NCI-H2107 treated with DMSO at 0.1 percent for 48 hours (cell line): Measurements from ENCODE around the gene EMP3.
"Not testable (repeated sequence)": the region's sequence is repeated elsewhere in the genome, so short reads cannot be mapped to it uniquely, and the experiment has no call there.

ENCODE experiments used
- DNase-seq: peaks from one replicate; lab custom pipeline; 2025; ENCODE audit not compliant: unreplicated experiment; lab: John Stamatoyannopoulos, UW

The EMP3 gene

GRCh38 chr19:48346191-48346590 lies 20.8 kb downstream of the EMP3 start:
- no peak for DNase-seq

DNA sequence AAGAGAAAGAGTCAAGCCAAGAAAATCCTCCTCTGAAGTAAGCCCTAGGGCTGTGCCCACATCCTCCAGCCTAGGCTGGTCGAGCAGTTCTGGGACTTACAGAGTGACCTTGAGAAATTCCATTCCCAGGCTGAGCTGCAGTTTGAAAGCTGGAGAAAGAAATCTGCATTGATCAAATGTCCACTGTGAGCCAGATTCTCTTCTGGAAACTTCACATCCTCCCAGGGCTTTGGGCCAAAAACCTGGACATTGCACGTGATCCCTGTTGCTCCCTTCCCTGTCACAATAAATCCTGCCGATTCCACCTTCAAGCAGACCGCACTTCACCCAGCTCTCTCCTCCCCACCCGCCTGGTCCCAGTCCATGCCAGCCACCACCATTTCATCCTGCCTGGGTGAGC lies 22.7 kb downstream of the EMP3 start:
- no peak for DNase-seq

DNA sequence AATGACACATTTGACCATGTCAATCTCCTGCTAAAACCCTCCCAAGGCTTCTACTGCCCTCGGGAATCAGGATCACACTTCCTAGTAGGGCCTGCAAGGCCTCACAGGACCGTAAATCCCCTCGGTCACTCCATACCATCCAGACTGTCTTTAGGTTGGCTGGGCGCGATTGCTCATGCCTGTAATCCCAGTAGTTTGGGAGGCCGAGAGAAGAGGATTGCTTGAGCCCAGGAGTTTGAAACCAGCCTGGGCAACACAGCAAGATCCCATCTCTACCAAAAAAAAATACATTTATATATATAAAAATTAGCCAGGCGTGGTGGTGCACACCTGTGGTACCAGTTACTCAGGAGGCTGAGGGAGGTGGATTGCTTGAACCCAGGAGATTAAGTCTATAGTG lies 23.4 kb downstream of the EMP3 start:
- no peak for DNase-seq

DNA sequence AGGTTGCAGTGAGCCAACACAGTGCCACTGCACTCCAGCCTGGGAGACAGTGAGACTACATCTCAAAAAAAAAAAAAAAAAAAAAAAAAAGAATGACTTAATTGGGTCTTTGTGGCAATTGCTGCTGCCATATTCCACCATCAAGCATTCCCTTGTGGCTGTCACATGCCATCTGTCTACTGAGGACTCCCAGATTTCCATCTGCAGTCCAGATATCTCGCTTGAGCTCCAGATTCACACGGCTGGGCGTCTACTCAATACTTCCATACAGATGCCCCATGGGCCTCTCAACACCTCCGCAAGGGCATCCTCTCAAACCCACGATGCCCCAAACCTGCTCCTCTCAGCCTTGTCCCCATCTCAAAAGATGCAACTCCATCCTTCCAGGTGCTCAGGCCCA lies 25.5 kb downstream of the EMP3 start:
- no peak for DNase-seq

GRCh38 chr19:48351341-48351752 lies 26.0 kb downstream of the EMP3 start:
- peak; percentile 19 for DNase-seq

DNA sequence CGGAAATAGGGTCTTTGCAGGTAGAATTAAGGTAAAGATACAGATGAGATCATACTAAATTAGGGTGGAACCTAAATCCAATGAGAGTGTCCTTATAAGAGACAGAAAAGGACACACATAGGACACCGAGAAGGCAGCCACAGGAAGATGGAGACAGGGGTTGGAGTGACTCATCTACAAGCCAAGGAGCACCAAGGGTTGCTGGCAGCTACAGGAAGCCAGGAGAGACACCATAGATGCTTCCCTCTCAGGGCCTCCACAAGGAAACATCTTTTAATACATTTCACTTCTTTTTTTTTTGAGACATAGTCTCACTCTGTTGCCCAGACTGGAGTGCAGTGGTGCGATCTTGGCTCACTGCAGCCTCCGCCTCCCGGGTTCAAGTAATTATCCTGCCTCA lies 28.3 kb downstream of the EMP3 start:
- no peak for DNase-seq

- no peak for DNase-seq
Measured at GRCh38 chr19:48354332-48354992, 29.1 kb downstream of the EMP3 start.

- DNase-seq, result no peak
Measured at GRCh38 chr19:48355365-48355954, 30.1 kb downstream of the EMP3 start.

DNA sequence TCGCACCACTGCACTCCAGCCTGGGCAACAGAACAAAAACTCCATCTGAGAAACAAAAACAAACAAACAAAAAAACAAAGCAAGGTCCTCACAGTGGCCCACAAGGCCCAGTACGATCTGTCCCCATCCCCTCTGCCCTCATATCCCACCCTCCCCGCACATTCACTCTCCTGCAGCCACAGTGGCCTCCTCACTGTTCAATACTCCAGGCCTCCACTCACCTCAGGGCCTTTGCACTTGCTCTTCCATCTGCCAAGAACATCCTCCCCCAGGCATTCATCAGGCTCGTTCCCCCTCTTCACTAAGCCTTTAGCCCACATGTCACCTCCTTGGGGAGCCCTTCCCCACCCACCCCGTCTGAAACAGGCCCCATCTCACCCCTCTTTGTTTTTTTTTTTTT lies 33.8 kb downstream of the EMP3 start:
- DNase-seq, result no peak

DNA sequence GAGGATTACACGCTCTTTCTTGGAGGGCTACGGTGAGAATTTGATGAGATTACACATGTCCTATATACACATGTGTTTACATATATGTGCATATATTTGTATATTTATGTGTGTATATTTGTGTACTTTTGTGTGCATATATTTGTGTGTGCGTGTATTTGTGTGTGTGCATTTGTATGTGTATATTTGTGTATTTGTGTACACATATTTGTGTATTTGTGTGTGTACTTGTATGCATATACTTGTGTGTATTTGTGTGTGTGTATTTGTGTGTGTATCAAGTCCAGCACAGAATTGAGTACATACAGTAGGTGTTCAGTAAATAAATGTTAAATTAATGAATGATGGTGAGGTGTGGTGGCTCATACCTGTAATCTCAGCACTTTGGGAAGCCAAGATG lies 36.6 kb downstream of the EMP3 start:
- DNase-seq, result no peak

- DNase-seq, result peak; percentile 89
Measured at GRCh38 chr19:48362716-48363499, 37.6 kb downstream of the EMP3 start.

DNA sequence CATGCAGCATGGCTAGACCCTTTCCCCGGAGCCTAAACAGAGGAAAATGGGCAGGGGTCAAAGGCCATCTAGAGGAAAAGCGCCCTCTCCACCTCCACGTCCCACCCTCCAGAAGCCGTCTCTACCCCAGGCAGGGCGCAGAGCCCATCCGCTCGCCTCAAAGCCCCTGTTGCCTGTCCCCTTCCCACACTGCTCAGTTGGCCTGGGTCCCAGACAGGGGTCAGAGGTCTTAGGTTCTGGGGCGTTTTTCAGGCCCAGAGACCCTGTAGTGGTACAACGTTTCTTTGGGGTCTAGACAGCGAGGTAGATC lies 38.1 kb downstream of the EMP3 start:
- DNase-seq, result no peak

DNA sequence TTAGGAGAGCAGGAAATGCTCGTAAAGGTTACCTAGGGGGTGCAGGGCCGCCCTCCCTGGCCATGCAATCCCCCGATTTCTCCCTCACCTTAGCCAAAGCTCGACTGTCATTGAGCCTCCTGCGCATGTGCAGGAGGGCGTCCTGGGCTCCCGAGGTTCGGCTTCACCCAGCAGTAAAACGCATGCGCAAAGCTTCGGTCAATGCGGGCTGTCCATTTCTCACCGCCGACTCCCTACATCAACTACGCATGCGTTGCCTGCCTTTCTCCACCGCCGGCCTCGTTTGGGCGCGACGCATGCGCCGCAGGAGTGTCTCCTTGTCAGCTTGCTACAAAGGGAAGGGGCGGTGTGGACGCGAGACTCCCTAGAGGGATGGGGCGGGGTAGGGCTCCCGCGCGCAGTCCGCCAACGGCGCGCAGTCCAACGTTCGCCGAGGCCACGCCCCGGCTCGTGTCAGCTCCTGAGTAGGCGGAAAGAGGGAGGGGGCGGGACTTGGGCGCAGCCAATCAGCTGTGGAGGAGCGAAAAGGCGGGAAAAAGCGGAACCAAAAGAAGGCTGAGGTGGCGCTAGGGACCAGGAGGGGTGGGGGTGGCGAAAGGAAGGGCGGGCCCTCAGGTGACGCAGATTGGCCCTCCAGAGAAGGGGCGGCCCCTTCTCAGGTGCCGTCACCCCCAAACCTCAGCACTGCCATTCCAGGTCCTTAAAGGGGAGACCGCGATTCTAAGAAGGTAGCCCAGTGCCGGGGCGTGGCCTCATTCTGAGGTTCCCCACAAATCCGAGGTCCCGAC lies 38.7 kb downstream of the EMP3 start, which contains the start of the genes SYNGR4 and TMEM143:
Gene SYNGR4, plus strand, starts transcription at position 558 of the 788 bp plus-strand sequence. CDS start 1,476 bp downstream, outside the sequence.
Gene TMEM143, minus strand, starts transcription at position 131 of the 788 bp plus-strand sequence. Its CDS starts 20 bp downstream, at position 111.
- peak; percentile 99 for DNase-seq

DNA sequence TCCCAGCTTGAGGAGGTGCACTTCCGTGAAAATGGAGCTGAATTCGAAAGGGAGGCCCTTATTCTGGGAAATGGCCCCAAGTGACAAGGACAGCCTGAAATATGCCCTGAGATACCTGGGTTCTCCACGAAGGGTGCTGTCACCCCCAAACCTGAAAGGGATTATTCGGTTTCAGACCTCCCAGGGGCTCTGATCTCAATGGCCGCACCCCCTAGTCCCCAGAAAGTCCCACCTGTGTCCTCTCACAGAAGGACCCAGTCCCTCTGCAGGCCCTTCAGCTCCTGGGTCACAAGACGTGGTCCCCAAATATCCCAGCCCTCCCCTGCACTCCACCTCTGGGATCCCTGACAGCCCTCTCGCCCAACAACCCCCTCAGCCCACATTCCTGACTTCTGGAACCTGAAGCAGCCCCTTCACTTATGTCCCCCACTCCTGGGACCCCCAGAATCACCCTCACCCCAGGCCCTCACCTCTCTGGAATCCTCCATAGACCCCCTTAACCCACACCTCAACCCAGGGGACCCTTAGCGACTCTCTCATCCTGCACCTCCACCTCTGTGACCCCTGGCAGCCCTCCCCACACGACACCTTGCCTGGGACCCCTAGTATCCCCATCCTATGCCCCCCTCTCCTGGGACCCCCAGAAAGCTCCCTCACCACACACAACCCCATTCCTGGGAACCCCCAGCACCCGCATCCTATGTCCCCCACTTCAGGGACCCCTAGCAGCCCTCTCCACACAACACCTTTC lies 39.4 kb downstream of the EMP3 start:
- no peak for DNase-seq

GRCh38 chr19:48365602-48366001 lies 40.2 kb downstream of the EMP3 start:
- DNase-seq, result no peak

DNA sequence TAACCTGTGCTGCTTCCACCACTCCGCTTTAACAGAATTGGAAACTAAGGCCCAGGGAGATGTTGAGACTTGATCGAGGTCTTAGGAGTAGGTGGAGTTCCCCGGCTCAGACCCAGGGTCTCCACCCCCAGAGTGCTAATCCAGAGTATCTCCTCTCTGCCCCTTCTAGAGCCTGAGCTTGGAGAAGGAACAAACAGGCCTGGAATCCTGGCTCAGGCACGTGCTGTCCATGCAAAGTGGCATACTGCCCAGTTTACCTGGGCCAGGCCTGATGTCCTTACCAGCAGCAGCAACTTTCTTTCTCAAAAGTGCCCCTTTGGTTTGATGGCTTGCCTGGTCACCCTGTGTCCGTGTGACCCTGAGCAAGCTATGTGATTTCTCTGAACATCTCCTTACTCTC lies 42.5 kb downstream of the EMP3 start:
- DNase-seq, result no peak

- peak; percentile 64 for DNase-seq
Measured at GRCh38 chr19:48368936-48369335, 43.6 kb downstream of the EMP3 start.

- no peak for DNase-seq
Measured at GRCh38 chr19:48370955-48371354, 45.6 kb downstream of the EMP3 start.

GRCh38 chr19:48371367-48371766 lies 46.0 kb downstream of the EMP3 start:
- no peak for DNase-seq

GRCh38 chr19:48371771-48372170 lies 46.4 kb downstream of the EMP3 start:
- DNase-seq, result not testable (repeated sequence)

DNA sequence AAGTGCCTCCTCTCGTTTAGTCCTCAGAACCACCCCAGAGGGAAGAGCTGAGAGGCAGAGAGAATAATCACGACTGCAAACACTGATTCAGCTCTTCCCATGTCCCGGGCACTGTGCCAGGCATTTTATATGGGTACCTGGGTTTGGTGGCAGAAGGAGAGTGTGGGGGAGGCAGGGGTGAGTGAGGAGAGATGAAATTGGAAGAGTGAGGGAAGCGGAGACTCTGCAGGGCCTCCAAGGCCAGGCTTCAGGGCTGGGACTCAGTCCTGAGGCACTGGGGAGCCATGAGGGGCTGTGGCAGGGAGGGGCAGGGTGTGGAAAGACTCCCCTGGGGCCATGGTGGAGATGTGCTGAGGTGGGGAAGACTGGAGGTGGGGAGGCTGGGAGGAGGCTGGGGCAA lies 47.6 kb downstream of the EMP3 start:
- DNase-seq, result peak; percentile 85
